ENCODE data around the gene CBX5.

- TF ChIP-seq, protein P1, sequence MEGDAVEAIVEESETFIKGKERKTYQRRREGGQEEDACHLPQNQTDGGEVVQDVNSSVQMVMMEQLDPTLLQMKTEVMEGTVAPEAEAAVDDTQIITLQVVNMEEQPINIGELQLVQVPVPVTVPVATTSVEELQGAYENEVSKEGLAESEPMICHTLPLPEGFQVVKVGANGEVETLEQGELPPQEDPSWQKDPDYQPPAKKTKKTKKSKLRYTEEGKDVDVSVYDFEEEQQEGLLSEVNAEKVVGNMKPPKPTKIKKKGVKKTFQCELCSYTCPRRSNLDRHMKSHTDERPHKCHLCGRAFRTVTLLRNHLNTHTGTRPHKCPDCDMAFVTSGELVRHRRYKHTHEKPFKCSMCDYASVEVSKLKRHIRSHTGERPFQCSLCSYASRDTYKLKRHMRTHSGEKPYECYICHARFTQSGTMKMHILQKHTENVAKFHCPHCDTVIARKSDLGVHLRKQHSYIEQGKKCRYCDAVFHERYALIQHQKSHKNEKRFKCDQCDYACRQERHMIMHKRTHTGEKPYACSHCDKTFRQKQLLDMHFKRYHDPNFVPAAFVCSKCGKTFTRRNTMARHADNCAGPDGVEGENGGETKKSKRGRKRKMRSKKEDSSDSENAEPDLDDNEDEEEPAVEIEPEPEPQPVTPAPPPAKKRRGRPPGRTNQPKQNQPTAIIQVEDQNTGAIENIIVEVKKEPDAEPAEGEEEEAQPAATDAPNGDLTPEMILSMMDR (IDR thresholded peaks at IDR 0.05; ENCODE audit: insufficient read depth, low read depth, low read length), result peak; percentile 40
- no peak for TF ChIP-seq EZH2 (IDR thresholded peaks at IDR 0.05; ENCODE audit: insufficient read depth, low read length)
Observed at GRCh38 chr12:54232790-54233189, 47.1 kb downstream of the CBX5 start.

Data from astrocyte (in vitro differentiated cells and primary cell).